ENCODE measurements around the gene QRFP.

Gene QRFP, protein sequence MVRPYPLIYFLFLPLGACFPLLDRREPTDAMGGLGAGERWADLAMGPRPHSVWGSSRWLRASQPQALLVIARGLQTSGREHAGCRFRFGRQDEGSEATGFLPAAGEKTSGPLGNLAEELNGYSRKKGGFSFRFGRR

DNA sequence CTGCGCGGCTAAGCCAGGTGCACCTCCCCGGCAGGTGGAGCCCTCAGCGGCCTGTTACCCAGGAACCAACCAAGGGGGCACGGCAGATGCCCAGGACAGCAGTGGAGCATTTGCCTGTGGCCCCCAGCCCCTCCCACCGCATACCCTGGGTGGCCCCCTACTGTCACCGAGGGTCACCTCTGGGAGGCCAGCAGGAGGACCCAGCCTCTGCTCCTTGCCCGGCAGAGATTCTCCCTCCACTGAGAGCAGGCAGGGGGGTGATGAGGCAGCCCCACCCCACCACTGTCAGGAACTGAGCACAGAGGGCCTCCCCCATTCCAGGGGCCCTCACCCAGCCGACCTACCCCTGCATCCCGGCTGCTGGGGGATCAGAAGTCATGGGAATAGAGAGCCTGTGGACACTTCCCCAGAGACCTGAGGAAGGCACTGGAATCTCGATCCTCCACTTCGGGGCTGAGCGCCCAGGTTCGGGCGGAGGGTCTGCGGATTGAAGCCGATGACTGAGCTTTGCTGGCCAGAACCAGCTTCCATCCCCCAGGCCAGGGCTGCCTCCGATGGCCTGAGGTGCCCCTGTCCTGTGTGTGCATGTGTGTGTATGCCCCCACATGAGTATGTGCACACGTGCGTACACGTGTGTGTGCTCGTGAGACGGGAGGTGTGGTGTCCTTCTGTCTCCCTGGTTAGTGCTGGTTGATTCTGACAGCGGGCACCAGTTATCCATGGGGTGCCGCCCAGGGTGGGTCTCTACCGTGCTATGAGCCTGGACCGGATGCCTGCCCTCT, at the start of gene QRFP:
QRFP (minus strand) TSS at position 580 of the 782 bp plus-strand sequence. CDS start 2,974 bp downstream, outside the sequence.
- DNase-seq = no peak

DNA sequence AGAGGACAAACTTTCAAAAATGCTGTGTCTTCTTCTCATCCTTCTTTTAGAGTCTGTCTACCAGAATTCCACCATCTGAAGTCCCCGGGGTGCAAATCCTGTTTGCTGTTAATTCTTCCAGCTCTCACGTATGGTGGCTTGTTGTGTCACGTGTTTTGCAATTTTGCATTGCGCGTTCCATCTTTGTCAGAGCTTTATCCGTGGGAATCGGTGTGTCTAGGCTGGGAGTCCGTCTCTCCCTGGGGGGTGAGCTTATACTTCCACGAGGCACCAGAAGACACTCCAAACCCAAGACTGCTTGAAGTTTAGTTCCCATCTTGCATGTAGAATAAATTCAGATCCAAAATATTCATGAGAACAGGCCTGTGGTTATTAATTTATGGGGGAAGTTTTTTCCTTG, 48.6 kb upstream of the QRFP start:
- DNase-seq = no peak

DNA sequence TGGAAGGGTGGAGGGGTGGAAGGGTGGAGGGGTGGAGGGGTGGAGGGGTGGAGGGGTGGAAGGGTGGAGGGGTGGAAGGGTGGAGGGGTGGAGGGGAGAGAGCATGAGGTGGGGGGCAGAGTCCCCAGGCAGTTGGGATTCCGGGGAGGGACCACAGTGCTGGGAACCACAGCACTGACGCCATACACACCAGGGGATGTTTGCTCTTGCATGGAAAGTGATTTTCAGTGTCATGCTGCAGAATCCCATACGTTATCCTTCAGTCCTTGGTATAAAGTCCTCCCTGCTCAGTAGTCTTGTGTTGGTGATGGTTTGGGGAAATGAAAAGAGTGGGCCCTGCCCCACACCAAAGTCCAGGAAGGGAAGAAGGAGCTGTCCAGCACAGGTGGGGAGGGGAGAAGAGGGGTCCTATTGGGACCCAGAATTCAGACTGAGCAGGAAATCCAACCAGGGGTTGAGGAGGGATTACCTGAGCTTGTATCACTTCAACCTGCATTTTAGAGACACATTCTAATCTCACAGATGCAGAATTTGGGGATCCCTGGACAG, 48.0 kb upstream of the QRFP start:
- peak; percentile 52 for DNase-seq

DNA sequence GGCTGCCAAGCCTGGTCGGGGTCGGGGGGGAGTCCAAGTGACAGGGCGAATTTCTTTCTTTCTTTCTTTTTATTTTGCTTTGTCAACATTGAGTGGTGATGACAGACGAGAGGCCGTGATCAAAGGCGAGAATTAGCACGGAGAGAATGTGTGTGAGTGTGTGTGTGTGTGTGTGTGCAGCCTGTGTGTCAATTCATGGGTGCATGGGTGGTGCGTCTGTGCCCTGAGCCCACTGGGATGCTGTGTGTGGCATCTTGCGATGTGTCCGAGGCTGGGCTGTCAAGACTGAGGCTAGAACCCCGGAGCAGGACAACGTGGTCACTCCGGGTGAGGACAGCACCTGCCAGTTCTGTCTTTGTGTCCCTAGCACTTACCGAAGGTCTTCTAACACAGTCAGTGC, 47.2 kb upstream of the QRFP start:
- DNase-seq = peak; percentile 31

DNA sequence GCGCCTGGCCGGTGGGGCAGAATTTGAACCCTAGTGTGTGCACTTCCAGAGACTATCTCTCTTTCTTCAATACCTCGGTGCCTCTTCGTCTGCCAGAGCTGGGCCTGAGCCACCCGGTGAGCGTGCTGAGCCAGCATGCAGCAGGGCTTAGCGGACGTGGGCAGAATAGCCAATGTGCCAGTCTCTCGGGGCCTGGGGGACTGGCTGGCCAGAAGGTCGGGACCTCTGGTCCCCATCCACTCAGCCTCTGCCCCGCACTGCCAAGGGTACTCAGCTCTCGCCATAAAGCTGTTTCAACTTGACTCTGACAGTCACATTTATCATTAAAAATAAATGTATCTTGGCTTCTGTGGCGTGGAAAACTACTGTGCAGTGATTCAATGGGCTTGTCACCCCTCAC, 46.6 kb upstream of the QRFP start:
- no peak for DNase-seq

DNA sequence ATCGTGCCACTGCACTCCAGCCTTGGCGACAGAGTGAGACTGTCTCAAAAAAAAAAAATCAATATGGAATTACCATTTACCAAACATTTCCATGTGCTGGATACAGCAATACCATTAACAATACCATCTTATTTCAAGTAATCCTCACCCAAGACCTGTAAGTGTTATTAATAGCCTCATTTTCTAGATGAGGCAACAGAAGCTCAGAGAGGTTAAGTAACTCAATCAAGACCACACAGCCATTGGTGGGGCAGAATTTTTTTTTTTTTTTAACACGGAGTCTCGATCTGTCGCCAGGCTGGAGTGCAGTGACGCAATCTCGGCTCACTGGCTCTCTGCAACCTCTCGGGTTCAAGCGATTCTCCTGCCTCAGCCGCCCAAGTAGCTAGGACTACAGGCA, 46.1 kb upstream of the QRFP start:
- DNase-seq = no peak

DNA sequence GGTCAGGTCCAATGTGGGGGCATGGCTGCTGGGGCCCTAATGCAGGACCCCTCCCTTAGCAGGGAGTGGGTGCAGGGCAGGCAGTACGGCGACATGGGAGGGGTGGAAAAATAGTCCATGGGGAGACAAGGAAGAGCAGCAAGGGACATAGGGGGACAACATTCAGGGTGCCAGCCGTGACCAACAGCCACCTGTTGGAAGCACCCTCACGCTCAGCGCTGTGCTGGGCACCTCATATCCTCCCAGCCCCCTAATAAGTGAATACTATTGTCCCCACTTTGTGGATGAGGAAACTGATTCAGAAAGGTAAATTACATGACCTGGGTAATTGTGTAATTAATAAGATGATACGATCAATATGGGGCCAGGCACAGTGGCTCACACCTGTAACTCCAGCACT, 45.5 kb upstream of the QRFP start:
- DNase-seq = no peak

DNA sequence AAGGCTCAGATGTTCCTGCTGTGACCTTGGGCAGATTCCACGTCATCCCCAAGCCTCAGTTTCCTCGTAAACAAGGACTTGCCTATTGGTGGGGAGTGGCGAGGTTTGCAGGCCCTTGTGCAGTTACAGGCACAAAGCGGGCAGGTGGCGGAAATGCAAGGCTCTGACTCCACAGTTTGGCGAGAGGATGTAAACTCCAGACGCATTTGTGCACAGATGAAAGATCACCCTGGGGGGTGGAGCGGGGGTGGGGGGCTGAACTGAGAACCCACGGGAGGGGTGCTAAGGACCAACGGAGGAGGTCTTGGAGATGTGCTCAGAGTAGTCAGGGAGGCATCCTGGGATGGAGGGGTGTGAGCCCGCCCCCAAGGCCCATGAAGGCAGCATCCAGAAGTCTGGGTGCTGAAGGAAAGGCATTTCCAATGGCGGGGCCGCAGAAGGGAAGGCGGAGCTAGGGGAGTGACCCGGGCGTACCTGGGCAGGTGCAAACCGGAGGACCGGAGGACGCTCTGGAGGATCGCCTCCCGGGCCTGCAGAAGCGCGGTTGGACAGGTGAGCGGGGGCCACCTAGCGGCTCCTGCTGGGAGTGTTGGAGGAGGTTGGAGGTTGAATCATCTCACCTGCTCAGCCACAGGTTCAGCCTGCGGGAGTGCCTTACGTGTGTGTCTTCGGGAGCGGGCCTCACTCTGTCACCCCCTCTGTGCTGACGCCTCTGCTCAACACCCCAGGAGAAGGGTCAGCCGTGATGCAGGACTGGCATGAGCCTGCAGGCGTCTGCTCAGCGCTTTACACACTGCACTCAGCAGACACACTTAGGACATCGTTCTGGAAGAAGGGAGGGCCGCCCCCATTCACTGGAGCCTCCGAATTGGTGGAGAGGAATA, 44.3 kb upstream of the QRFP start:
- peak; percentile 92 for DNase-seq

DNA sequence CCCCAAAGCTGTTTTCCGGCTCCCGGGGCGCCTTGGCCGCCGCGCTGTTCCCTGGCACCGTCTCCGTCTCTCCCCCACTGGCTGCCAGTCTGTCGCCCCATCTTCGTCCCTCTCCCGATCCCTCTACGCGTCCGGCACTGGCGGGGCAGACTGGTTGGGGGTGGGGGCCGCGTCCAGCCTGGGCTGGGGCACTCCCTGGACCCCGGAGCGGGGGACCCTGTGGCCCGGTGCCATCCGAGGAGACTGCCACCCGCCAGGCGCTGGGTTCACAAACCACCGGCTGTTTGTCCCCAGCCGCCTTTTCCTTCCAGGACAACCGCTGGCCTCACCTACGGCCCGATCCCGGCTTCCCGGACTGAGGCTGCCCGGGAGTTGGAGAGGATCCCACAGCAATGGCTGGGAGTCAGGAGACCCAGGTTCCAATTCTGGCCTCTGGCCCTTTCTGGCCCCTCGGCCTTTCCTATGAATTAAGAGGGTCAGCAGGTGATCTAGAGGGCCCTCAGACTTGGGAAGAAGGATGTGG, 43.5 kb upstream of the QRFP start:
- DNase-seq = peak; percentile 30

DNA sequence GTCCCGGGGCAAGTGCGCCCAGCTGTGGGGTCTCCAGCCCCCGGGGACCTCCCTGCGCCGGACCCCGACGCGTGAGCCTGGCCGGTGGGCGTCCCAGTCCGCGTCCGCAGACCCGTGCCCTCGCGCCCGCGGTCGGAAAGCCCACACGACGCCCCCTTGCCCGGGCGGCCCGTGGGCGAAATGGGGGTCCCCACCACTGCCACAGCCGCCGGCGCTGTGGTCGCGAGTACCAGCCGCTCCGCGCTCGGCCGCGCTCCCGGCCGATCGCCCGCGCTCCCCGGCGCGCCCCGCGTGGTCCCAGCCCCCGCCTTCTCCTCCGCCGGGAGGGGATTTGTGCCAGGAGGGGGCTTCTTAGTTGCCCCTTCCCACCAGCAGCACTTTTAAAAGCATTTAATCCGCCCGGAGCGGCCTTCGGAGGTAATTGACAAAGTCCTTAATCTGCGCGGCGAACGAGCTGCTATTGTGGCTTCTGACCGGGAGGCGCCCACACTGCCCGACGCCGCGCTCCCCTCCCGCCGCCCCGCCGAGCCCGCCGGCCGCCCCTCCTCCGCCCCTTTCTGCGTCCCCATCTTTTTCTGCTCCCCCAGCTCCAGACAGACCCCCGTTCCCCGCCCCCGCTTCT, 42.9 kb upstream of the QRFP start:
- DNase-seq = no peak

DNA sequence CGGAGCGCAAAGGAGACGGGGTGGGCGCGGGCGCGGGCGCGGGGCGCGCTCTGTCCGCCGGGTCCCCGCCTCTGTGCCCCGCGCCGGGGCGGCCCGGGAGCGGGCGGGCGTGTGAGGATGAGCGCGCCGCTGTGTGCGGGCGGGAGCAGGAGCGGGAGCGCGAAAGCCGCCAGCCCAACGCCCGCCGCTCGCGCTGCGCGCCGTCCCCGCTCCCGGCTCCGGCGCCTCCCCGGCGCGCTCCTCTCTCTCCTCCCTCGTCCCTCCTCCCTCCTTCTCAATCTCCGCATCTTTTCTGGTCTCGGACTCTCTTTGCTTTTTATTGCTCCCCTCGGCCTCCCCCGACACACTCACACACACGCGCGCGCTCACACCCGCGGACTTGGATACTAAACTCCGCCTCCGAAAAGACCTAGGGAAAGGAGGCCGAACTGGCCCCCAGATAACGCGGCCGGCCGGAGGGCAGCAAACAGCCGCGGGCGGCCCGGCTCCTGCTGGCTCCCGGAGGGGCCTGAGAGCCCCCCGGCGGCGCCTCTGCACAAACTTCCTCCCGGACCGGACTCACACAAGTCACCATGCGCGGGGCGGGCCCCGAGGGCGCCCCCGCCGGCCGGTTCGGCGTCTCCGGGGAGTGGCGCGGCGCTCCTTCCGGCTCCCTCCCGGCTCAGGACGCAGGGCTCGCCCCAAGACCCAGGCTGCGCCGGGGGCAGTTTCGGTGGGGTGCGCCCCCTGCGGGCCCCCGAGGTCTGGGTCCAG, 42.2 kb upstream of the QRFP start, which contains the start of gene FIBCD1:
FIBCD1 (minus strand) TSS at position 596 of the 753 bp plus-strand sequence. CDS start 640 bp downstream, outside the sequence.
- DNase-seq = peak; percentile 55

DNA sequence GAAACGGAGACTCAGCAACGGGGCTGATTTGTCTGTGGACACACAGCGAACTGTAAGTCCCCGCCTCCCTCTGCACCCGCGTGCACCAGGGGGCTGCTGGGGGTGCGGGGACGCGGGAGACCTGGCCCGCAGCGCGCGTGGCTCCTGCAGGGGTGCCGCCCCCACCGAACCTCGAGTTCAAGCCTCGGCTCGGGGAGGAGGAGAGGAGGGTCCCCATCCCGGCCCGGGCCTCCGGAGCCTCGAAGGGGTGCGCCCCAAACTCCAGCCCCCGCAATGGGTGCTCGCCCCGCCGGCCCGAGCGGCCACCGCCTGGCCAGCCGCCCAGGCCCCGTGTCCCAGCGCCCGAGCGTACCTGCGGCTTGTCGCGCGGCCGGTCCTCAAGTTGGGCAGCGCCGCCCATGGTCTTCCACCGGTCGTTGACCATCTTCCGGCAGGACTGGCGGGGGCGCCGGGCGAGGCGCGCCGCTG, 41.6 kb upstream of the QRFP start:
- DNase-seq = peak; percentile 53

DNA sequence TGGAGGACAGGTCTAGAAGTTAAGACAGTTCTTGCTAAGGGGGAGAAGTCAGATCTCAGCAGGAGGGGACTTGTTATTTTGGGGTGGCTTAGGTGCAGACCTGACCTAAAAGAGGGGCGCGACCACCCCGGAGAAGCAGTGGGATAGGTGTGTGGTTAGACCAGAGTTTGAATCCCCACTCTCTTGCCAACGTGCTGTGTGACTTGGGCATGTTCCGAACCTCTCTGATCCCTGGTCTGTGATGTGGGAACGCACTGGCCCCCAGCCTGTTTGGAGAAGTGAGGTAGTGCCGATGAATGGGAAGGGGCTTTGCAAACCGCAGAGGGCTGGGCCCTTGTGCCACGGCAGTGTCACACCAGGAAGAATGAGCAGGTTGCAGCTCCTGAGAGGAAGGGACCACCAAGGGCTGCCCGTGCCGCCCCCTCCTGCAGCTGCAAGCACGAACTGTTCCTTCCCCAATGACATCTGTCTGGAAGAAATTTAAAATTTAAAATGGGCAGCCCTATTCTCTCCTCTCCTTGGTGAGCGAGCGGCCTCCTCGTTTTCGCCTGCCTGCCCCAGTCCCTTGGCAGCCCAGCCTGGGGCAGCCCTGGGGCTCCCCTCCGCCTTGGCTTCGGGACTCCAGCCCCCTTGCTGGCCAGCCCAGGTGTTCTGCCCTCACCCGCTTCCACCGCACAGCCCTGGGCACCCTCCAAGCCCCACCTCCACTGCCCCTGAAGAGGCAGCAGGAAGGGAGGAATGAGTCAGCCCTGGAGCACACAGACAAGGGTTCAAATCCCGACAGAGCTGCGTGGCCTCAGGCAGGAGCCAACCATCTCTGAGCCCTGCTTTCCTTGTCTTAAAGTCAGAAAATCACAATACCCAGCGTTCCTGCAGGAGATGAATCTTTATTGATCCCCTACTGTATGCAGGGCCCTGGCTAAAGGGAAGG, 40.8 kb upstream of the QRFP start:
- DNase-seq = no peak

DNA sequence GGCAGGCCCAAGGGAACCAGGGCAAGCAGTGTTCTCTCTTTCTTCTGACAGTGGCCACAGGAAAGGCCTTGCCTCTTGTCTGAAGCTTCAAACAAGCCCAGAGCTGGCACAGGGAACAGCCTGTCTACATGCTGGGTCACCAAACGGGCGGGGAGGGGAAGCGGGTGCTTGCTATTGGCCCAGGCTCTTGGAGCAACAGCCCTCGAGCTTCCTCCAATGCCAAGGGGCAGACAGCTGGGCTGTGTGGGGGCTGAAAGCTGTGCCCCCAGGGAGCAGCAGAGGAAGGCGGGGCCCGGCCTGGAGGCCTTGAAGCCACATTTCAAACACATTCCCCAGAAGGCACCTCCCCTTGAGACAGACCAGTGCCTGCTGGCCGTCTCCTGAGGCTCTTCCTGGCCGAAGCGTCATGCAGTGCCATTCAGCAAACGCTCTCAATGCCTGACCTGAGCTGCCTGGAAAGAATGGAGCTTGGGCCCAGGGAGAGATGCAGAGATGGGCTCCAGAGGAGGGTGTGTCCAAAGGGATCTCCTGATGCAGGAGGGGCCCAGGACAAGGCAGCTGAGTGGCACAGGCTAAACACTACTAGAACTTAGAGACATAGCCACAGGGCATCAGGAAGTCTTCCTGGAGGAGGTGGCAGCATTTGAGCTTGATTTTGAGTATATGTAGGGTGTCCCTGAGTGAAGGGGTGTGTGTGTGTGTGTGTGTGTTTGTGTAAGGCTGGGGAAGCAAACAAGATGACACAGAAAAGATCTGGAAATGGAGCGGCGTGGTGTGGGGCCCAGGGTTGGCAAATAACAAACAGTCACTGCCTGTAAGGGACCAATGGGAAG, 39.9 kb upstream of the QRFP start:
- DNase-seq = peak; percentile 12

DNA sequence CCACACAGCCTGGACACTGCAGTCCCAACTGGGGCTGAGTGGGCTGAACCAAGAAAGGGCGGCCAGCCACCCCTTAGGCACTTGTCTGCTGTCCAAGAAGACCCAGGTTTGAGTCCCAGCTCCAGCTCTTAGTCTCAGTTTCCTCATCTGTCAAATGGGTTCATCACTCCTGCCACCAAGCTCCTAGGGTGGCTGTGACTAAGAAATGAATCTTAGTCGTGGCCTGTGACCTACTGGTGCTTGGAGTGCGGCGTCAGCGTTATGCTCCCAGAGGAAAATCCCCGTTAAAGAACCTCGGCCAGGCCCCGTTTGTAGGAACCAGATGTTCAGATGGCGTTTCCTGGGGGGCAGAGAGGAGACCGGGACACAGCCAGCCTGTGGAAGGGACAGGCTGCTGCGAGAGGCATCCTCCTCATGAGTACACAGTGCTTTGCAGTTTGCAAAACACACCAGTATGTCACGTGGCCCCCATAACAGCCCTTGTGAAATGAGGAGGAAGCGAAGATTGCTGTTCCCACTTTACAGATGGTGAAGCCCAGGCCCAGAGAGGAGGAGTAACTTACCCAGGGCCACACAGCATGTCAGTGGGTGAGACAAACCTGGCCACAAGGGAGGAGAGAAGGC, 39.1 kb upstream of the QRFP start:
- no peak for DNase-seq

DNA sequence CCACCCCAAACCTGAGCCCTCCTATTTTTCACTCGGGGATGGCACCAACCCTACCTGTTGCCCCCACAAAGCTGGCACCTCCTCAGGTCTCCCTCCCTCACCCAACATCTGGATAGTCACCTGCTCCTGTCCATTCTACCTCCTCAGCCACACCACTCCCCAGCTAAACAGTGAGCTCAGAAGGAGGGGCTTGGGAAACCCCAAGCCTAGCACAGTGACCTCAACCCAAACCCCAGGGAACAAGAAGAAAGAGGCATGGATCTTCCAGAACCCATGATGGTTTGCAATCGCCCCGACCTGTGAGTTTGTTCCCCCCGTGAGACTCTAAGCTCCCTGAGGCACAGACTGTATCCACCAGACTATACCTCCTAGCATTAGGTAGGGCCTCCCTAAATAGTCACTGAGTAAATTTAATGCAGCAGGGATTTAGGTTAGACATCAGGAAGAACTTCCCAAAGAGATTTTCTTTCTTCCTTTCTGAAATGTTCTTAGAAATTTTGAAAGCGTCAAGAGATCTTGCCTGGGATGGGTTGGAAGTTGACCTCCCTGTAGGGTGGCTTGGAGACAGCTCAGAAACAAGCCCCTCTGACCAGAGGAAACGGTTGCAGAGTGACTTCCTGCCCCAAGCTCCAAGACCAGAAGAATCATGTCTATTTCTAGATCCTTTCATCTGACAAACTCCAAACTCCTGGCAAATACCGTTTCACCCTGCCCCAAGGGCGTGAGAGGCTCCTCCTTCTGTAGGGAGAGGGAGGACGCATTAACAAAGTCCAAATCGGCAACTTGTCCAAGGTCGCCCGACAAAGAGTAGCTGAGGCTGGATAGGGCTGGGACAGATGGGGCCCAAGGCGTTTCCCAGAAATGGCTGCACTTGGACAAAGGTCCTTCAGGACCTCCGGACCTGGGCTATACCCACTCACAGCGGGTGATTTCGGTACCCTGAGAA, 38.4 kb upstream of the QRFP start:
- DNase-seq = no peak

DNA sequence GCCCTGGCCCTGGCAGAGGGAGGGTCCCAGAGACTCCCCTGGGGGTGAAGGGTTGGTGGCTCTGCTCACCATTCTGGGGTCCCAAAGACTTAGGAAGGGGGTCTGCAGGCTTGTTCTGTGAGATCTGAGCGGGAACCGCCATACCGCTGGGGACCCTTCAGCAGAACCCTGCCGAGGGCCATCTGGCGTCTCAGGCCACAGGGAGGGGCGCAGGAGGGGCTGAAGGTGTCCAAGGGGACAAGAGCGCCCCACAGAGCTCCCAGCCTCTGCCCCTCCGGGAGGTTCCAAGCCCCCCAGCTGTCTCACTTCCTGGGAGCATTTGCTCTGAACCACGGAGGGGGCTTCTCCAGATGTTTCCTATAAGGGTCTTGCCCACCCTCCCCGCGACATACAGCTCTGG, 37.6 kb upstream of the QRFP start:
- no peak for DNase-seq

Measured in NCI-H146 (cell line).